GM10248 (cell line): ENCODE results near the gene CLEC12A.
"Not testable (repeated sequence)": the region's sequence is repeated elsewhere in the genome, so short reads cannot be mapped to it uniquely, and the experiment has no call there.

Source experiments
- CTCF ChIA-PET: fragments of 300-600 bp; sonication (Branson Sonifier 250); formaldehyde crosslinking; extraction: SDS; loops from one replicate; lab custom pipeline; 2021; ENCODE audit warnings: antibody characterized with exemption; lab: Yijun Ruan, JAX
- POLR2A ChIA-PET: fragments of 350-650 bp; sonication (Branson Sonifier 250); formaldehyde crosslinking; extraction: SDS; loops from one replicate; lab custom pipeline; 2020; ENCODE audit warnings: antibody characterized with exemption; lab: Yijun Ruan, JAX
- DNase-seq: peaks from one replicate; pipeline ENCODE4 v3.0.0; 2012; ENCODE audit errors: extremely low spot score
- CTCF ChIP-seq: IDR thresholded peaks from 2 replicates; pipeline ENCODE4 v1.5.1; 2012; ENCODE audit warnings: mild to moderate bottlenecking, low read depth; ENCODE audit errors: extremely low read depth, missing control alignments, control extremely low read depth

The CLEC12A gene

GRCh38 chr12:10012630-10013330 is 41.6 kb downstream of the CLEC12A start:
- DNase-seq, result no peak
- CTCF ChIA-PET, result interaction anchor here (1.0 to 1.7 kb wide), 4 partner anchors 9 to 127 kb away, joined by 3 to 5 read pairs (median 4); no protein-coding TSS in a partner anchor
- POLR2A ChIA-PET, result no interaction called here
- TF ChIP-seq CTCF, result no peak

- ChIA-PET CTCF (interaction anchor here (0.8 kb wide), 1 partner anchor 75 kb away, joined by 3 read pairs; no protein-coding TSS in a partner anchor), POLR2A (no interaction called here)
- no peak for DNase-seq
- TF ChIP-seq CTCF, result no peak
Observed at GRCh38 chr12:10015450-10015849, 44.2 kb downstream of the CLEC12A start.

- POLR2A ChIA-PET, result no interaction called here
- no peak for TF ChIP-seq CTCF
- no peak for DNase-seq
- CTCF ChIA-PET, result no interaction called here
Observed at GRCh38 chr12:10016881-10017280, 45.7 kb downstream of the CLEC12A start.

GRCh38 chr12:10018386-10018785 is 47.2 kb downstream of the CLEC12A start:
- no peak for DNase-seq
- TF ChIP-seq CTCF, result no peak
- ChIA-PET CTCF (interaction anchor here (0.9 to 1.3 kb wide), 2 partner anchors 9 to 204 kb away, joined by 3 read pairs; no protein-coding TSS in a partner anchor), POLR2A (no interaction called here)

GRCh38 chr12:10021342-10021741 is 50.1 kb downstream of the CLEC12A start:
- ChIA-PET POLR2A (no interaction called here), CTCF (interaction anchor here (1.0 to 1.5 kb wide), 2 partner anchors 11 to 270 kb away, joined by 3 read pairs; no protein-coding TSS in a partner anchor)
- DNase-seq, result no peak
- TF ChIP-seq CTCF, result no peak

- CTCF ChIA-PET, result no interaction called here
Observed at GRCh38 chr12:10025236-10025635, 54.0 kb downstream of the CLEC12A start.

GRCh38 chr12:10026666-10027065 is 55.5 kb downstream of the CLEC12A start:
- DNase-seq, POLR2A ChIA-PET, CTCF ChIA-PET: not testable (repeated sequence)

More at GRCh38 chr12:10025236-10025635, 54.0 kb downstream of the CLEC12A start:
- no peak for TF ChIP-seq CTCF
- DNase-seq, result no peak
- POLR2A ChIA-PET, result no interaction called here
